CD4-positive, alpha-beta T cell treated with Interleukin-15 for 1 hour (primary cell): ENCODE results near the gene KCNK17.

Source experiments
- DNase-seq: peaks from one replicate; pipeline ENCODE4 v3.0.0-alpha.2; 2020

Gene KCNK17, protein sequence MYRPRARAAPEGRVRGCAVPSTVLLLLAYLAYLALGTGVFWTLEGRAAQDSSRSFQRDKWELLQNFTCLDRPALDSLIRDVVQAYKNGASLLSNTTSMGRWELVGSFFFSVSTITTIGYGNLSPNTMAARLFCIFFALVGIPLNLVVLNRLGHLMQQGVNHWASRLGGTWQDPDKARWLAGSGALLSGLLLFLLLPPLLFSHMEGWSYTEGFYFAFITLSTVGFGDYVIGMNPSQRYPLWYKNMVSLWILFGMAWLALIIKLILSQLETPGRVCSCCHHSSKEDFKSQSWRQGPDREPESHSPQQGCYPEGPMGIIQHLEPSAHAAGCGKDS

DNA sequence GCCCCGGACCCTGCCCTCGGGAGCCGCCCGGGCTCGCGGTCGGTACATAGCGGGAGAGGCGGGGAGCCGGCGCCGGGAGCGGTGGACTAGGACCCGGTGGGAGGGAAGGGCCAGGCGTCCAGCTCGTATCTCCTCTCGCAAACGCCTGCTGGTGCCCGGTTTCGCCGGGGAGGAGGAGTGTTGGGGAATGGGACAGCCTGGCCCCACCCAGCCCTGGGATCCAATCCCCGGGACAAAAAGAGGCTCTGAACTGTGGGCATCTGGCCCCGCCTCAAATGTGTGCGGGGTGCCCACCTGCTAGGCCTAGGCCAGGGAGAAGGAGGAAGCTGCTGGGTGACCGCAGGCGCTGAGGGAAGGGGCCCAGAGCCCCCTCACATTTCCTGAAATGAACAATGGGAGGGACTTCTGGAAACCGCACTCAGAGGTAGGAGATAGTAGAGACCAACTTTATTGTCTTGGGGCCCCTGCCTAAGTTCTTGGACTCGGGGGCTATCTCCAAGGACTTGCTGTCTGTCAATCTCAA lies at the start of gene KCNK17:
KCNK17 (minus strand) TSS at position 147 of the 523 bp plus-strand sequence; CDS start at position 48, 99 bp downstream.
- no peak for DNase-seq

DNA sequence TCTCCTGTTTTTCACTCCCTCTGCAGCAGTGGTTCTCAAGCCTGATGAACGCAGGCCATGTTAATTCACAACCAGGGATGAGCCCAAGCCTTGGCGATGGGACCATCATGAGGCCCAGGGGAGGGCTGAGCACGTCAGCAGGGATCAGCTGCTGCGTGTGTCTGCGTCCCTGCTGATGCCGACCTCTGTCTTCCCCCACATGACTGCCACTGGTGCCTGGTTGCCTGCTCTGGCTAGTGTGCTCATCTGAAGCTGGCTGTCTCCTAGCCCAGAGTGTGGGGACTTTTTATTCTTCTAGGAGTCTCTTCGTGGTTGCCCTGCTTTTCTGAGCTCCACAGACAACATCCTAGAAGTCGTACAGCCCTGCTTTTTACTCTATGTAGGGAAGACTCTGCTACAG lies 49.1 kb upstream of the KCNK17 start:
- no peak for DNase-seq

DNA sequence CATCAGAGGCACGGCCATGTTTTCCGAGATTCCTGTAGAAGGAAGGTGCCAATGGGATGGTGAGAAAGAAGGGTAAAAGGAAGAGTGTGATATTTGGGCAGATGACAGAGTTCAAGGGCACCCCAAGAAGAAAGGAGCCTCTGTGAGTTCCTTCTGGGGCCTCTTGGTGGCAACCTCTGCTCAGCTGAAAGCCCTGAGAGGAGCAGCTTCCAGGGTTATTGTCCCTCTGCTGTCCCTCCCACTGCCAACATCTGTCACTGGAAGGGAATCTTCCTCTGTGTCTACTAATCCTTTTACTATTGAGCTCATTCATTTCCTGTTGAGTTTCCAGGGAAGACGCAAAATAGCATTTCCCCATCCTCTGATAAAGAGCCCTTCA lies 48.3 kb upstream of the KCNK17 start:
- no peak for DNase-seq

DNA sequence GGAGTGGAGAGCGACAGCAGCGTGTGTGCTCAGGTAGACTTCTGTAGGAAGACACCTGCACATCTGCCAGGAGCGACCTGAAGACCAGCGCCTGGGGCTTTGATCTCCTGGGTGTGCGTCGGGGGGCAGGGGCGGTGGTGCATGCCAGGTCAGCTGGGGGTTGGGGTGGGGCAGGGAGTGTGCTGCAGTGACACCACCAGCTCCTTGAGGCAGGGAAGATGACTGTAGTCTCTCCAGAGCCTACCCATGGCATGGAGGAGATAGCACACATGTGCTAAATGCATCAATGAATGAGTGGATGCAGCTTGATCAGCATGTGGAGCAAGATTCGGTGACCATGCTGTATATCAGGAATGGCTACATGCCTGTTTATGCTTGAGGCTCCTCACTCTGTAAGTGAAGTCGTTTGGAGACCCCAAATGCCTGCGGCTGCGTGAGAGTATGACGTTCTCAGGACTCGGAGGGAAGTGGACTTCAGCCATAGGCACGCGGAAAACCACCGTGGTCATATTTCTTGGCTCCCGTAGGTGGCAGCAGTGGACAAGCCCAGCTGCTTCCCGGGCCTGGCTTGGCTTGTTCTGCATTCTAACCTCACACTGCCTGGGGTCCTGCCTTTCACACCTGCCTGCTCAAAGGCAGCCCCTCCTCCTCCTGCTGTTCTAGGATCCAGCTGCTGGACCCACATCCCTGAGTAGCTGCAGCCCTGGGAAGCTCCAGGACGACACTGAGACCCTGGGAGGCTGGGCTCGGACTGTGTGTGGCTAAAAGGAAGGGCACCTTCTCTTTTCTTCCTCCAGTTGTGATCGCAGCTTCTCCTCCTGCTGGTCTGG lies 47.7 kb upstream of the KCNK17 start:
- peak; percentile 36 for DNase-seq

DNA sequence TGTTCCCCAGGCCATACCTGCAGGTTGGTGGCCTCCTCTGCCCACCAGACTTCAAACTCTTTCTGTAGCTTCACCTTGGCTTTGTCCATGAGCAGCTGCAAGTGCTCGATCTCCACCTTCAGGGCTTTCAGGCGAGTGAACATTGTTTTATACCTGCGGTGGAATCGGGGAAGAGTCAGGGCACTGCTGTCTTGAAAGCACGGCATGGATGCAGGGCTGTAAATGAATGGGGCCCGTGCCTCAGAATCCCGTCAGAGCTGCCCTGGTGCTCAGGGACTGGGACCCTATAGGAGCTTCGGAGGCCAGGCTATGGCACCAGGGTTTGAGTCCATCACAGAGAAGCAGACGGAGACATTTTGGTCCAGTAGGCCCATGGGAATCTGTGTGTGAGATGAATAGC lies 46.2 kb upstream of the KCNK17 start:
- no peak for DNase-seq

DNA sequence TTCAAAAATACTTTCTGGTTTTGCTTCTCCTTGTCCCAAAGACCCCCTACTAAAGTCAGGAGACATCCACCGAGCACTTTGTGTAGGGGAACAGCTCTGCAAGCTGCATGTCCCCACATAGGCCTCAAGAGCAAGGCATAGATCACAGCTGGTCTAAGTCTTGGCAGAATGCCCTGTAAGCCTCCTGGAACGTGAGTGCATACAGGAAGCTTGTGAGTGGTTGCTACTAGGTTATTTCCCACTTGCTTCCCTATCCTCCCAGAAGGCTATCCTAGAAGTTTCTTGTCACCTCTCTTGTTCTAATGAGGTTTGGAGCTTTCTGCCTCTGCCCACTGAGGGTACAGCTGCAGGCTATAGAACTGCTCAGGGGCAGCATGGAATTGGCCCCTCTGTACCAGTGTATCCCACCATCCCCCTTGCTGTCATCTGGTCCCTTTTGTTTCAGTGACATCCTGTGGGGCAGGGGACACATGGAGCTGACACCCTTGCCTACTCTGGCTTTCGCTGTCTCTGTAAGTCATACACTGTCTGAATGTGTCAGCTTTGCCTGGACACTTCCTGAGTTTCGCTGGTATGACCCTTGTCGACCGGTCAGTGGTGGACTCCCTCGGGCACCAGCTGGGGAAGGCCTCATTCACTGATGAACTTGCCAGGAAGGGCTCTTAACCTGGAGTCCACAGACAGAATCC lies 43.9 kb upstream of the KCNK17 start:
- no peak for DNase-seq

DNA sequence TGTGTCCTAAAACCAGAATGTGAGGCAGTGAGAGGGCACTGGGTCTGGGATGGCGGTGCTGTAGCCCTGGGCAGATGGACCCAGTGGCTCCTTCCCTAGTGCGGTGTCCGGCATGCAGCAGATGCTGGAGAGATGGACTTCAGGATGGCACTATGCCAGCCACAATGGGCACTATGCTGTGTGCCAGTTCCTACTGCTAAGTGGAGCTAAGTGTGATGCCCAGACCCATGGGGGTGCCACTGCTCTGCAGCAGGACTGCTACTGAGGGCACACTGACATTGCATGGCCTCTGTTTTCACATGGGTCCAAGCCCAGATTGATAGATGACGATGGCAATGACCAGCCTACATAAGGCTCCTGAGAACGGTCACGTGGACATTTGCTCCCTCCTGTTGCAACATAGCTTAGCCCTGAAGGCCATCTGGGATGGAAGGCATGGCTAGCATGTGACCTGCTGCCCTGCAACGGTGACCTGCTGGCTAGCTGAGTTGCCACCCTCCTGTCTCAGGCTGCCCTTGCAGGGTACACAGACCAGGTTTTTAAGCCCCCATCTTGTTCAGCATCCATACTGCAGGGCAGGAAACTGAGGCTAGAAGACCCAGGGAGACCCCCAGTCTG lies 39.6 kb upstream of the KCNK17 start:
- DNase-seq = no peak

DNA sequence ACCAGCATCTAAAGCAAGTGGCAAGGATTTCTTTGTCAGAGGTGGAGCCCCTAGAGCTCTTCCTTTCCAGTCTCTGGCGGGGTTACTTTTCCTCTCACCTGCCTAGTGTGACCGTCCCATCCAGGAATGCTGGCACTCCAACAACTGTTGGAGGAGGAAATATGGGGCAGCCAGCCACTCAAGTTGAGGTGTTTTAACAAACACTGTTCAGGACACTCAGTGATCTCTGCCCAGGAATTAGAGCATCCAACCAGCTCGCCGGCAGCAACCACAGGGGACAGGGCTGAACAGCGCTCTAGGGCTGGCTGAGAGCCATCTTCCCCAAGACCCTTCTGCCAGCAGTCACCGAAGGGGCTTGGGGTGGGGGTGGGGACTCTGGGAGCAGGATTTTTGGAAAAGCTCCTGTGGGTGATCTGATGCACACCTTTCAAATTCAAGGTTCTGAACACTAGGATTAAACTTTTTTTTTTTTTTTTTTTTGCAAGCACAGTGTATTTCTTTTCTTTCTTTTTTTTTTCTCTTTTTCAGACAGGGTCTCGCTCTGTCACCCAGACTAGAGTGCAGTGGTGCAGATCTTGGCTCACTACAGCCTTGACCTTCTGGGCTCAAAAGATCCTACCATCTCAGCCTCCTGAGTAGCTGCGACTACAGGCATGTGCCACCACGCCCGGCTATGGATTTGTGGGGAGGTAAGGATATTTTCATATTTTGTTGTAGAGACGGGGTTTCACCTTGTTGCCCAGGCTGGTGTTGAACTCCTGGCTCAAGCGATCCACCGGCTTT lies 36.7 kb upstream of the KCNK17 start:
- no peak for DNase-seq

DNA sequence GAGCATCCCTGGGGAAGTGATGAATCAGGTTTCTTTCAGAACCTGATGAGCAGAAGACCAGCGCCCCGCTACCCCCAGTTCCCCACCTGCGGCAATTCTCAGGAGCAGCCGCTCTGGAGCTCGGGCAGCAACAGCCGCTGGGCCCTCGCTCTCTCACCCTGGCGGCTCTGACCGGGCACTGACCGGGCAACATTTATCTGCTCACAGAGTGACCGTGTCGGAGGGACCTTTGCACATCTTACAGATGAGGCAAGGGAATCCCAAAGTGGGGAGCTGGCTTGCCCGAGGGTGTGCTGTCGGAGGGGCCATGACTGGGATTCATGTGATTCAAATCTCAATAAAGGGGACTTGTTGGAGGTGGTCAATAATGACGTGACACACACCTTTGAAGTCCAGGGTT lies 34.5 kb upstream of the KCNK17 start:
- DNase-seq = no peak

DNA sequence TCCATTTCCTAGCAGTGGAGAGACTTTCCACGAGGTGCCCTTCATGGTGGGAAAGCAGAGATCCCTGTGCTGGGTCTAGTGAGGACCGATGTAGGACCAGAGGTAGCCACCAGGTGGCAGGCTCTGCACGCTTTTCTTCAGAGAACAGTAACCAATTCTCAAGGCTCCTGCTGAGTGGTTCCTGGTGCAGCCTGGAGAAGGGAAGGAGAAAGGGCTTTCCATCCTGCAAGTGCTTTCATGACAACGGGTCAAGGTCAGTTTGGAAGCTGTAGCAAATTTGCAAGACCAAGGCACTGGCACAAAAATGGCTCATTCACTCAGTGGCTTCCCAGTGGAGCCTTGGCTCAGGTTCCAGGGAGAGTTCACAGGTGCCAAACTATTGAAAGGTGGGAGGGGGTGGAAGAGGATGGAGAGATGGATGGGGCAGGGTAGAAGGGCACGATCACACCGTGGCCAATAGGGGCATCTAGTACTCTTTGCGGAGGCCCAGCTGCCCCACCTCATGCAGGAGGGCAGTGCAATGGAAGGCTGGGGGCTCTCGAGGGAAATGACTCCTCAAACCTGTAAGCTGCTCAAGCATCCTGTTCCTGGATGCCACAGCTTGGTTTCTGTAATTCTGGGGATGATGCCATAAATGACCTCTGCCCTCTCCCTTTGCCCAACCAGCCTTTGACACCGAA lies 33.8 kb upstream of the KCNK17 start:
- DNase-seq = peak; percentile 54

DNA sequence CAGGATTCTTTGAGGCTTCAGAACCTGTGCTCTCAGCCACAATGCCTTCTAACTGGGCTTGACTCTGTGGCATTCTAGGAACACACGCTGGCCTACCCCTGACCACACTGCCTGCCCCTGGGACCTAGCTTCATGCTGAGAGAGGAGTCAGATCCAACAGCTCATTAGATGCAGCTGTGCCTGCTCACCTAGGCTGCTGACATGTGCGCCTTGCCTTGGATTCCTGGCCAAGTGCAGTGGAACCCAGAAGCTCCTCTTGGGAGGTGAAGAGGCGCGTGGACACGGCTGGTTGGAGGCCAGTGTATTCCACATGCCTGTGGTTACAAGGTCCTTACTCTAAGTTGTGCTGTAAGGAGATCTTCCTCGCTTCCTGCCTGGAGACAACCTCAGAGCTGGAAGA lies 33.0 kb upstream of the KCNK17 start:
- DNase-seq = no peak

DNA sequence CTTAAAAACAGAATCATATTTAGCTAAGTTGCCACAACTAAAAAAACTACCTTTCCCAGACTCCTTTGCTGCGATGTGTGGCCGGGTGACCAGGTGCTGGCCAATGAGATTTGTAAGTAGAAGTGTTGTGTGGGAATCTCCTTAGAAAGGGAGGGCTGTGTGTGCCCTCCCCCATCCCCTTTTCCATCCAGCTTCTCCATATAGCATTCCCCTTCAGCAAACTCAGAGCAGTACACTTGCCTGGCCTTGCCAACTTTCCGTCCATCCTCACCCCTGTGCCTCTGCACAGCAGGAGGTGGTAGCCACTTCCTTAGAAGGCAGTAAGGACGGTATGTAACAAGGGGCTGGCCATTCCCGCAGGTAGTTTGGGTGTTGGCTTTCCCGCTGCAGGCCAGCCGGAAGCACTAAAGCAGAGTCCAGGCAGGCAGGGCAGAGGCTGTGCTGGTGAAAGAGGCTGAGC lies 30.6 kb upstream of the KCNK17 start:
- DNase-seq = no peak

DNA sequence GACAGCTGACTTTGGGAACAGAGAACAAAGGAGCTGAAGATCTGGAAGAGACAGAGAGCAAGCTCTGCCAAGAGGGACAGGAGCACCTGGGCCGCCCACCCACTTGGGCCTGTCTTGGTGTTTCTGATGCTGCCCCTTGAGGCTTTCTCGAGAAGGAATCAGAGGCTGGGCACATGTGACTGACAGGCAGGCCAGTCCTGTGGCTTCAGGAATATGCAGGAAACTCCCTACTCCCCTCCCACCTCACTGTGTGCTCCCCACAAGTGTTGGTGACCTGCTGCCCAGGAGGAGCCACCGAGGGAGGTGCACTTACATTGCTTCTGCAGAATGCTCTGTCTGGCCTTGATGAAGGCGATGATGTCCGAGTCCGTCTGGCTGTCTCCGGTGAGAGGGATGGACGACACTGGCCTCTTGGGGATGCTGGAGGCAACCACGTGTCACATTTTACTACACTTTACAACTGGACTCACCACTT lies 29.2 kb upstream of the KCNK17 start:
- DNase-seq = no peak

DNA sequence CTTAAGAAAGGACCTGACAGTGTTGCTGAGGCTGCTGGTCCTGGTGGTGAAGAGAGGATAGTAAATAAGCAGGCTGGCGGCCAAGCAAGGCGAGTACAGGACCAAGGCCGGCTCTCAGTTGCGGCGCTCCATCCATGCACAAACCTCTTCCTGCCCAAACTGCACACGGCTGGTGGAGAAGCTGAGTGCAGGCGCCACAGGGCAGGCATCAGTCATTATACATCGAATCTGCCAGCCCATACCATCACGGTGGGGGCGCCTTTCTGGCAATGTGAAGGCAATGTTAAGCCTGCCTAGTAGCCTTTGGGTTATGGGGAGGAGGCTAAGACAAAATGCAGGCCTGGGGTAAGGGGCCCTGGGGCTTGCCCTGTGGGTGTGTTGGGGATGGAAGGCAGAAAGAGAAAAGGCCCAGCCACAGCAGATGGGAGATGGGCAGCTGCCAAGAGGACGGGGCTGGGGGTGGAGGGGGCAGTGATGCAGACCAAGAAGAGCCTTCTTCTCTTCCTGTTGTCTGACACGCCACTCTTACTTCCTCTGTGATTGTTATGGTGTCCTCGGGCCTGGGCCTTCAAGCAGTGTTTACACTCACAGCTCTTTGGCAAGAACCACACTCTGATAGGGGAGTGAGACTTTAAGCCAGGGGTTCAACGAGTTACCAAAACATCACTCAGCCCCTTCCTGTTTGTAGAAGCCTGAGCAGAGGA lies 28.6 kb upstream of the KCNK17 start:
- peak; percentile 28 for DNase-seq

DNA sequence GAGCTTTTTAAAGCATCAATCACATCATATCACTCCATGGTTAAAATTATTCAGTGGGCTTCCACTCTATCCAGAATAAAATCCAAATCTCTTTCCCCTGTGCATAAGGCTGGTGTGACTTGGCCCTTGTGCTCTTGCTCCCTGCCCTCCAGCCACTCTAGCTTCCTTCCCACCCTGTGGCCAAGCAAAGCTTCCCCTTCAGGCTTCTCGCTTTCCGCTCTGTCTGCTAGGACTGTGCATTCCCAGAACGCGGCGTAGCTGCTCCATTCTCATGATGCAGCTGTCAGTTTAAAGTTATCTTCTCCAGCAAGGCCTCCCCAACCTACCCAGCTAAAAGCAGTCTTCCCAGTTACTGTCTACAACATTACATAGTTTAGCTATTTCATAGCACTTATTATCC lies 27.7 kb upstream of the KCNK17 start:
- no peak for DNase-seq

DNA sequence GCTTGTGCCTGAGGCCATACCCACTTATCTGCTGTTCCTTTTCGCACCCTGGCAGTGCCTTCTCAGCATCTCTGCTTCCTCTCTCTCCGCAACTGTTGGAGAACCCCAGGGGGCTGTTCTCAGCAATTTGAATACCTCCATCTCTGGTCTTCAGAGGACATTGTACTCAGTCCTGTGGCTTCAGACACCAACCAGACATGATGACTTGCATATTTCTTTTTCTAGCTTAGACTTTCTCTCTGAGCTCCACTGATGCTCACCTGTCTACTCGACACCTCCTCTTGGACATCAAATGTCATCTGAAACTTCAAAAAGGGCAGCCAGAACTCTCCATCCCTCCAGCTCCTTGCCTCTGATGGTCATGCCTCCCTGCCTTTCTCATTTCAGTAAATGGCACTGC lies 27.1 kb upstream of the KCNK17 start:
- DNase-seq = no peak

DNA sequence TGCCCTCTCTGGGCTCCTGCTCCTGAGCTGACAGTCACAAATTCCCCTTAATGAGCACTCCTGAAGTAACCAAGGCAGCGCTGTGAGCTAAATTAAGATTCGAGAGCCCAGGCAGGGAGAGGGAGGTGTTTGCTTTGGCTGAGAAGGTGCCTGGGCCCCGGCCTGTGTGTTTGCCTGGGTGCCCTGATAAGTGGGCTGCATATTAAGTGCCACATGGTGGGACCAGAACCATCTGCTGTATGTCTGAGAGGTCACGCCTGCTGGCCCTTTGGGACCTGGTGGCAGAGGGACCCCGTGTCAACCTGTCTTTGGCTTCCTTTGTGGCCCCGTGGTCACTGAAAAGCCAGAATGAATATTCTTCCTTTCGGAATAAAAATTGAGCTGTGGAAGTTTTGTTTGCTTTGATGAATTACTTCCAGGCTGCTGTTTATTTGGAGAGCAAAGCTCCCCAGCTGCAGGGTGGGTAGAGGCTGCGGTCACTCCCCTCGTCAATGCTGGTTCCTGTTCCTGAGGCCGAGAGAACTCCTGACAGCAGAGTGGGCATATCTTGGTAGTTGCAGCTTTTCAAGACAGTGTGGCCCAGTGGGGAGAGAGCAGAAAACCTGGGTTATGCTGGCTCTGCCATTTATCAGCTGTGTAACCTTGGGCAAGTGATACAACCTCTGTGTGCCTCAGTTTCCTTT lies 25.8 kb upstream of the KCNK17 start:
- DNase-seq = no peak

DNA sequence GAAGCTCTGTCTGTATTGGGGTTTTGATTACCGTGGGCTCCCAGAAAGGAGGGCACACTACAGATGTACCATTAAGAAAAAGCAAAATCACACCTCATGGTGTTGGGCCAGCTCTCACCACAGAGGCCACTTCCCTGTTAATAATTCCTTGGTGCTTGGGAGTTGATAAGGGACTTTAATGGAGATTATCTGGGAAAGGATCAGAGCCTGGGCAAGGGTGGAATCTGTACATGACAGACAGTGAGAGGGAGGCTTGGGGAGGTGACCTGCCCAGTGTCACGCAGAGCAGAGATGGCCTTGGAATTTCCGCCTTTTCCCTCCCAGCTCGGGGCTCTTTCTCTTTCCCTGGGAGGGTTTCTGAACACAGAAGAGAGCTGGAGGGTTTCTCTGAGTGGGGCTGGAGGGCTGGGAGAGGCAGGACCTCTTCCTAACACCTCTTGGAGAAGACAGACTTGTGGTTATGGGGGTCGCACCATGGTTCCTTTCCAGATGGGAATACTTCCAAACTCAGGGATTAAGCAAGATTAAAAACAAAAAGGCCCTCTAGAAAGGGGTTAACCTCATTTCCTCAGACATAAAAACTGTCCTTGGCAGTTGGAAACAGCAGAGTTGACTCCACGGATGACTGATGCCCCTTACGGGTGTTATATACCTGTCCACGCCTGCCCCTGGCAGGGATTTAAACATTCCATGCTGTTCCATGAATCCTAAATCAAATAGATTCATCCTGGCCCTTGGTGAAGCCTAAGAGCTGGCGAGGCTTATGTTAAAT lies 25.1 kb upstream of the KCNK17 start:
- DNase-seq = no peak

DNA sequence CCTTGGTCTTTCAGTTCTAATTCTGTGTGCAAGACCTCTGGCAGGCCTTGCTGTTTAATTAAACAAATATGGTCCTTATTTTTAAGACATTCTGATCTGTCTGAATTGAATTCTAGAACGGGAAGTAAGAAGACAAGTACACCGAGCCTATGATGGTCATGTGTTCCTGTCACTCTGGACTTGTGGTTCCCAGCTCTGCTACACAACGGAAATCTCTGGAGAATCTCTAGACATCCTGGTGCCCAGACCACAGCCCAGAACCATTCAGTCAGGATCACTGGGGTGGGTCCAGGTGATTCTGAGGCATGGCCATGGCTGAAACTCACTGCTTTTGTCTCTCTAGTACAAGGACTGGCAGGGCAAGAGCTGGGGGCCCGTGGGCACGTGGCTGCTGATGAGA lies 24.2 kb upstream of the KCNK17 start:
- DNase-seq = no peak
